ENCODE data around the gene CPLX4.

Gene CPLX4

GRCh38 chr18:59264651-59265245, 53.7 kb downstream of the CPLX4 start (continued):
- TF ChIP-seq HIC1 (tag by site-specific recombination; IDR thresholded peaks at IDR 0.05): no peak

GRCh38 chr18:59264121-59264571, 54.3 kb downstream of the CPLX4 start:
- ChIA-PET CTCF (interaction anchor here (0.5 to 8.1 kb wide), 7 partner anchors 9 to 138 kb away, joined by 3 to 46 read pairs (median 4); partner anchors contain the start of genes RAX and SEC11C), POLR2A (interaction anchor here (1.7 kb wide), 1 partner anchor 9 kb away, joined by 4 read pairs; the partner anchor contains the start of gene RAX)
- no peak overlapping the region for H3K4me3 ChIP-seq (ENCODE audit: low read depth, low read length)
- H3K36me3 ChIP-seq (ENCODE audit: control insufficient read depth in 2 of 2, insufficient read depth in 1 of 2, low read length in 2 of 2): no peaks in the 10 kb centered on the region
- H3K27ac ChIP-seq (ENCODE audit: extremely low read depth, low read depth, low read length): no peak overlapping the region
- no peaks in the 10 kb centered on the region for H3K9me3 ChIP-seq (ENCODE audit: control insufficient read depth, insufficient read depth, low read depth, low read length)
- H3K4me1 ChIP-seq (ENCODE audit: control insufficient read depth, insufficient read depth, low read length): peaks cover 6% of the 10 kb centered on the region; the same call in 1 of the 2 replicates
- TF ChIP-seq ZNF560 (tag by site-specific recombination; IDR thresholded peaks at IDR 0.05; ENCODE audit: borderline replicate concordance) (no peak), TSHZ1 (tag by site-specific recombination; IDR thresholded peaks at IDR 0.05; ENCODE audit: borderline replicate concordance) (no peak), ZSCAN30 (tag by site-specific recombination; IDR thresholded peaks at IDR 0.05) (no peak)

GRCh38 chr18:59263661-59264060, 54.8 kb downstream of the CPLX4 start:
- TF ChIP-seq ZNF624 (tag by site-specific recombination; IDR thresholded peaks at IDR 0.05): no peak
- no peak for TF ChIP-seq ZNF214 (tag by site-specific recombination; IDR thresholded peaks at IDR 0.05; ENCODE audit: borderline replicate concordance)
- TF ChIP-seq SCRT2 (tag by site-specific recombination; IDR thresholded peaks at IDR 0.05): no peak
- no peak for TF ChIP-seq ZNF529 (tag by site-specific recombination; IDR thresholded peaks at IDR 0.05; ENCODE audit: insufficient replicate concordance)
- TF ChIP-seq MYNN (tag by site-specific recombination; IDR thresholded peaks at IDR 0.05; ENCODE audit: borderline replicate concordance): no peak
- TF ChIP-seq ZBTB7A (tag by site-specific recombination; IDR thresholded peaks at IDR 0.05; ENCODE audit: low read depth): no peak
- no peak for TF ChIP-seq ZNF292 (tag by site-specific recombination; IDR thresholded peaks at IDR 0.05; ENCODE audit: borderline replicate concordance, low read depth)
- TF ChIP-seq ZNF701 (tag by site-specific recombination; IDR thresholded peaks at IDR 0.05): no peak
- TF ChIP-seq ZSCAN18 (tag by site-specific recombination; IDR thresholded peaks at IDR 0.05): no peak
- no peak for TF ChIP-seq ZNF677 (tag by site-specific recombination; IDR thresholded peaks at IDR 0.05)
- TF ChIP-seq ZNF510 (tag by site-specific recombination; IDR thresholded peaks at IDR 0.05; ENCODE audit: insufficient replicate concordance): no peak
- TF ChIP-seq ZNF670 (tag by site-specific recombination; IDR thresholded peaks at IDR 0.05; ENCODE audit: low read depth): no peak
- no peak for TF ChIP-seq ZNF747 (tag by site-specific recombination; IDR thresholded peaks at IDR 0.05)
- no peak for TF ChIP-seq ZFP37 (tag by site-specific recombination; IDR thresholded peaks at IDR 0.05)
- TF ChIP-seq SP2 (tag by site-specific recombination; IDR thresholded peaks at IDR 0.05): no peak
- TF ChIP-seq SALL2 (tag by site-specific recombination; IDR thresholded peaks at IDR 0.05; ENCODE audit: borderline replicate concordance): no peak
- Histone ChIP-seq H3K4me3 (ENCODE audit: low read depth, low read length) (no peak overlapping the region), H3K27ac (ENCODE audit: extremely low read depth, low read depth, low read length) (no peak overlapping the region), H3K36me3 (ENCODE audit: control insufficient read depth in 2 of 2, insufficient read depth in 1 of 2, low read length in 2 of 2) (no peaks in the 10 kb centered on the region), H3K4me1 (ENCODE audit: control insufficient read depth, insufficient read depth, low read length) (peaks cover 6% of the 10 kb centered on the region; the same call in 1 of the 2 replicates), H3K9me3 (ENCODE audit: control insufficient read depth, insufficient read depth, low read depth, low read length) (no peaks in the 10 kb centered on the region)
- ChIA-PET CTCF (interaction anchor here (0.5 to 8.1 kb wide), 7 partner anchors 10 to 566 kb away, joined by 3 to 46 read pairs (median 4); partner anchors contain the start of genes RAX and SEC11C), POLR2A (no interaction called here)
